NCI-H1048 (cell line): ENCODE measurements around the gene TFAP2E.

ENCODE experiments used
- DNase-seq: peaks from one replicate; lab custom pipeline; 2025; lab: John Stamatoyannopoulos, UW

Gene TFAP2E

DNA sequence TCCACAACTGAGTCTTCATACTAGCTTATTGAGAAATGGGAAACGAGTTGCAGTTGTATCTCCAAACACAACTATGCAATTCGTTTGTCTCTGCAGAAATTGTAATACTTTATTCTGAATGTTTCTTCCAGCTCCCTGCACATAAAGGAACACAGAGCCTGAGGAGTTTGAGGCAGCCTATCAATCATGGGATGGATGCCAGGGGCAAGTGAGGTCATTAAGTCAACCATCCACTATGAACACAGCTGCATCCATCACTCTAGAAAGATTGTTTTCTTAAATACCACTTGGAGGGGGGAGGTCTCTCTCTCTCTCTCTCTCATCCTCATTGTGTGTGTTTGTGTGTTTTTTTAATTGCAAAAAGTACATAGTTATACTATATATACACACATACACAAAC lies 71.1 kb downstream of the TFAP2E start:
- DNase-seq, result no peak
